ENCODE data around the gene TMEM9B. TPM values are rescaled to one million over a fixed set of nuclear protein-coding genes. Genes with fewer than 3 reads are reported as not detected.

Gene TMEM9B
- total and polyA plus RNA-seq, 9 of the 15 experiments (the other 6 are each of a cell fraction or from before 2014, with no cell fraction given), result 7.7 to 20.0 (median 14.0) TPM

DNA sequence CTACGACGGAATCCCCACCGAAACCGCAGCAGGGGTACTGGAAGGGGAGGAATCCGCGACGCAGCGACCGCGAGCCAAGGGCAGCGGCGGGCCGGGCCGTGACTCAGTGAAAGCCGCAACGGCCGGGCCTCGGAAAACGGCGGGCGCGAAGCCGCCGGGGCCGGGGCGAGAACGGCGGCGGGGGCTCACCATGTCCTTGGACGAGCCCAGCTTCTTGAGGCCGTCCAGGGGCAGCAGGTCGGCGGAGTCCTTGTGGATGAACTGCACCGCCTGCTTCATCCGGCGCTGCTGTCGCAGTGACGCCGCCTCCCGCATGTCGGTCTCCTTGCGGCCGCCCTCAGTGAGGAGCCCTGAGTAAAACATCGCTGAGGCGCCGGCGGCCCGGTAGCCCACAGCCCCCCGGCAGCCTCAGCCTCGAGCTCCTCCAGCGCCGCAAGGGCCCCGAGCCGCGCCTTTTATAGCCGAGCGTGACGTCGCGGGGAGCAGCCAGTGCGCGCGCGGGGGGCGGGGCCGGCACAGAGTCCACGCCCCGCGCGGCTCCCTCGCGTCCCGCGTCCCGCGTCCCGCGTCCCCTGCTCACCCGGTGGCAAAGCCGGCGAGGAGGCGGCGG is 39.4 kb upstream of the TMEM9B start, which contains the start of gene NRIP3 (continued):
- TF ChIP-seq NCOA1 (IDR thresholded peaks at IDR 0.05; ENCODE audit: low read depth) (no peak), ZKSCAN8 (CRISPR knock-in tag; IDR thresholded peaks at IDR 0.05) (no peak), IRF2 (CRISPR knock-in tag; IDR thresholded peaks at IDR 0.05) (no peak), RBM22 (IDR thresholded peaks at IDR 0.05; ENCODE audit: low read depth, low read length, poor library complexity, severe bottlenecking) (peak; percentile 63), ZNF134 (CRISPR knock-in tag; conservative IDR thresholded peaks at IDR 0.05) (0 out of 2 replicates have a peak, but pooled peaks have one; percentile 14), MYC (IDR thresholded peaks at IDR 0.05; ENCODE audit: low read depth, low read length) (no peak), MYC (CRISPR knock-in tag; IDR thresholded peaks at IDR 0.05; ENCODE audit: borderline replicate concordance, low read depth) (no peak), KAT8 (IDR thresholded peaks at IDR 0.05; ENCODE audit: low read depth) (no peak), HDAC1 (IDR thresholded peaks at IDR 0.05) (no peak), TARDBP (IDR thresholded peaks at IDR 0.05) (0 out of 2 replicates have a peak, but pooled peaks have one; percentile 30), ZSCAN29 (IDR thresholded peaks at IDR 0.05) (no peak), CBX1 (IDR thresholded peaks at IDR 0.05; ENCODE audit: low read depth) (peak; percentile 47), SETDB1 (IDR thresholded peaks at IDR 0.05; ENCODE audit: low read length) (no peak), ZNF184 (CRISPR knock-in tag; IDR thresholded peaks at IDR 0.05) (no peak), DIDO1 (tag; IDR thresholded peaks at IDR 0.05; ENCODE audit: low read depth) (no peak), CBX2 (IDR thresholded peaks at IDR 0.05; ENCODE audit: insufficient read depth, low read length, poor library complexity, severe bottlenecking) (no peak), BCOR (IDR thresholded peaks at IDR 0.05) (no peak), MAFK (IDR thresholded peaks at IDR 0.05; ENCODE audit: low read length) (no peak)
- TF ChIP-seq, protein P1, sequence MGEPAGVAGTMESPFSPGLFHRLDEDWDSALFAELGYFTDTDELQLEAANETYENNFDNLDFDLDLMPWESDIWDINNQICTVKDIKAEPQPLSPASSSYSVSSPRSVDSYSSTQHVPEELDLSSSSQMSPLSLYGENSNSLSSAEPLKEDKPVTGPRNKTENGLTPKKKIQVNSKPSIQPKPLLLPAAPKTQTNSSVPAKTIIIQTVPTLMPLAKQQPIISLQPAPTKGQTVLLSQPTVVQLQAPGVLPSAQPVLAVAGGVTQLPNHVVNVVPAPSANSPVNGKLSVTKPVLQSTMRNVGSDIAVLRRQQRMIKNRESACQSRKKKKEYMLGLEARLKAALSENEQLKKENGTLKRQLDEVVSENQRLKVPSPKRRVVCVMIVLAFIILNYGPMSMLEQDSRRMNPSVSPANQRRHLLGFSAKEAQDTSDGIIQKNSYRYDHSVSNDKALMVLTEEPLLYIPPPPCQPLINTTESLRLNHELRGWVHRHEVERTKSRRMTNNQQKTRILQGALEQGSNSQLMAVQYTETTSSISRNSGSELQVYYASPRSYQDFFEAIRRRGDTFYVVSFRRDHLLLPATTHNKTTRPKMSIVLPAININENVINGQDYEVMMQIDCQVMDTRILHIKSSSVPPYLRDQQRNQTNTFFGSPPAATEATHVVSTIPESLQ (CRISPR knock-in tag; IDR thresholded peaks at IDR 0.05), result peak; percentile 82; the same call in 1 of the 2 replicates
- TF ChIP-seq, protein P2, sequence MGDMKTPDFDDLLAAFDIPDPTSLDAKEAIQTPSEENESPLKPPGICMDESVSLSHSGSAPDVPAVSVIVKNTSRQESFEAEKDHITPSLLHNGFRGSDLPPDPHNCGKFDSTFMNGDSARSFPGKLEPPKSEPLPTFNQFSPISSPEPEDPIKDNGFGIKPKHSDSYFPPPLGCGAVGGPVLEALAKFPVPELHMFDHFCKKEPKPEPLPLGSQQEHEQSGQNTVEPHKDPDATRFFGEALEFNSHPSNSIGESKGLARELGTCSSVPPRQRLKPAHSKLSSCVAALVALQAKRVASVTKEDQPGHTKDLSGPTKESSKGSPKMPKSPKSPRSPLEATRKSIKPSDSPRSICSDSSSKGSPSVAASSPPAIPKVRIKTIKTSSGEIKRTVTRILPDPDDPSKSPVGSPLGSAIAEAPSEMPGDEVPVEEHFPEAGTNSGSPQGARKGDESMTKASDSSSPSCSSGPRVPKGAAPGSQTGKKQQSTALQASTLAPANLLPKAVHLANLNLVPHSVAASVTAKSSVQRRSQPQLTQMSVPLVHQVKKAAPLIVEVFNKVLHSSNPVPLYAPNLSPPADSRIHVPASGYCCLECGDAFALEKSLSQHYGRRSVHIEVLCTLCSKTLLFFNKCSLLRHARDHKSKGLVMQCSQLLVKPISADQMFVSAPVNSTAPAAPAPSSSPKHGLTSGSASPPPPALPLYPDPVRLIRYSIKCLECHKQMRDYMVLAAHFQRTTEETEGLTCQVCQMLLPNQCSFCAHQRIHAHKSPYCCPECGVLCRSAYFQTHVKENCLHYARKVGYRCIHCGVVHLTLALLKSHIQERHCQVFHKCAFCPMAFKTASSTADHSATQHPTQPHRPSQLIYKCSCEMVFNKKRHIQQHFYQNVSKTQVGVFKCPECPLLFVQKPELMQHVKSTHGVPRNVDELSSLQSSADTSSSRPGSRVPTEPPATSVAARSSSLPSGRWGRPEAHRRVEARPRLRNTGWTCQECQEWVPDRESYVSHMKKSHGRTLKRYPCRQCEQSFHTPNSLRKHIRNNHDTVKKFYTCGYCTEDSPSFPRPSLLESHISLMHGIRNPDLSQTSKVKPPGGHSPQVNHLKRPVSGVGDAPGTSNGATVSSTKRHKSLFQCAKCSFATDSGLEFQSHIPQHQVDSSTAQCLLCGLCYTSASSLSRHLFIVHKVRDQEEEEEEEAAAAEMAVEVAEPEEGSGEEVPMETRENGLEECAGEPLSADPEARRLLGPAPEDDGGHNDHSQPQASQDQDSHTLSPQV (IDR thresholded peaks at IDR 0.05), result peak; percentile 67
- TF ChIP-seq, protein P3, sequence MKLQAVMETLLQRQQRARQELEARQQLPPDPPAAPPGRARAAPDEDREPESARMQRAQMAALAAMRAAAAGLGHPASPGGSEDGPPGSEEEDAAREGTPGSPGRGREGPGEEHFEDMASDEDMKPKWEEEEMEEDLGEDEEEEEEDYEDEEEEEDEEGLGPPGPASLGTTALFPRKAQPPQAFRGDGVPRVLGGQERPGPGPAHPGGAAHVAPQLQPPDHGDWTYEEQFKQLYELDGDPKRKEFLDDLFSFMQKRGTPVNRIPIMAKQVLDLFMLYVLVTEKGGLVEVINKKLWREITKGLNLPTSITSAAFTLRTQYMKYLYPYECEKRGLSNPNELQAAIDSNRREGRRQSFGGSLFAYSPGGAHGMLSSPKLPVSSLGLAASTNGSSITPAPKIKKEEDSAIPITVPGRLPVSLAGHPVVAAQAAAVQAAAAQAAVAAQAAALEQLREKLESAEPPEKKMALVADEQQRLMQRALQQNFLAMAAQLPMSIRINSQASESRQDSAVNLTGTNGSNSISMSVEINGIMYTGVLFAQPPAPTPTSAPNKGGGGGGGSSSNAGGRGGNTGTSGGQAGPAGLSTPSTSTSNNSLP (IDR thresholded peaks at IDR 0.05; ENCODE audit: borderline replicate concordance, low read depth, low read length), result no peak
- TF ChIP-seq, protein P4, sequence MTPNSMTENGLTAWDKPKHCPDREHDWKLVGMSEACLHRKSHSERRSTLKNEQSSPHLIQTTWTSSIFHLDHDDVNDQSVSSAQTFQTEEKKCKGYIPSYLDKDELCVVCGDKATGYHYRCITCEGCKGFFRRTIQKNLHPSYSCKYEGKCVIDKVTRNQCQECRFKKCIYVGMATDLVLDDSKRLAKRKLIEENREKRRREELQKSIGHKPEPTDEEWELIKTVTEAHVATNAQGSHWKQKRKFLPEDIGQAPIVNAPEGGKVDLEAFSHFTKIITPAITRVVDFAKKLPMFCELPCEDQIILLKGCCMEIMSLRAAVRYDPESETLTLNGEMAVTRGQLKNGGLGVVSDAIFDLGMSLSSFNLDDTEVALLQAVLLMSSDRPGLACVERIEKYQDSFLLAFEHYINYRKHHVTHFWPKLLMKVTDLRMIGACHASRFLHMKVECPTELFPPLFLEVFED (CRISPR knock-in tag; conservative IDR thresholded peaks at IDR 0.05), result no peak

Data from K562 (cell line).